NCI-H2081 treated with DMSO at 0.1 percent for 48 hours (cell line): ENCODE data around the gene SRR.

Source experiments
- DNase-seq: peaks from one replicate; lab custom pipeline; 2025; lab: John Stamatoyannopoulos, UW

Gene SRR

GRCh38 chr17:2343421-2343820, 39.7 kb downstream of the SRR start:
- DNase-seq: no peak

GRCh38 chr17:2344528-2344927, 40.8 kb downstream of the SRR start:
- DNase-seq: no peak

GRCh38 chr17:2346475-2346874, 42.7 kb downstream of the SRR start:
- no peak for DNase-seq

- DNase-seq: no peak
Measured at GRCh38 chr17:2347805-2348685, 44.3 kb downstream of the SRR start.

- DNase-seq: no peak
Measured at GRCh38 chr17:2351269-2351668, 47.5 kb downstream of the SRR start.

- DNase-seq: no peak
Measured at GRCh38 chr17:2354311-2354710, 50.6 kb downstream of the SRR start.

- DNase-seq: no peak
Measured at GRCh38 chr17:2357237-2357636, 53.5 kb downstream of the SRR start.

- DNase-seq: no peak
Measured at GRCh38 chr17:2357931-2358434, 54.2 kb downstream of the SRR start.

GRCh38 chr17:2361010-2361760, 57.4 kb downstream of the SRR start:
- DNase-seq: no peak

GRCh38 chr17:2362016-2362415, 58.3 kb downstream of the SRR start:
- DNase-seq: no peak

- DNase-seq: no peak
Measured at GRCh38 chr17:2362416-2362815, 58.7 kb downstream of the SRR start.

GRCh38 chr17:2362881-2363280, 59.1 kb downstream of the SRR start:
- no peak for DNase-seq

GRCh38 chr17:2363318-2363717, 59.6 kb downstream of the SRR start:
- DNase-seq: no peak

GRCh38 chr17:2363851-2364762, 60.4 kb downstream of the SRR start:
- DNase-seq: no peak

- DNase-seq: no peak
Measured at GRCh38 chr17:2364763-2365116, 61.0 kb downstream of the SRR start.

- no peak for DNase-seq
Measured at GRCh38 chr17:2365132-2365531, 61.4 kb downstream of the SRR start.

- DNase-seq: no peak
Measured at GRCh38 chr17:2366747-2367494, 63.2 kb downstream of the SRR start.

- DNase-seq: no peak
Measured at GRCh38 chr17:2368359-2368758, 64.6 kb downstream of the SRR start.

- DNase-seq: no peak
Measured at GRCh38 chr17:2369039-2369438, 65.3 kb downstream of the SRR start.

GRCh38 chr17:2369551-2370210, 65.9 kb downstream of the SRR start:
- DNase-seq: no peak

GRCh38 chr17:2370211-2370589, 66.5 kb downstream of the SRR start:
- DNase-seq: no peak
